ENCODE results near the gene ZC3H18. TPM values are rescaled to one million over a fixed set of nuclear protein-coding genes. Genes with fewer than 3 reads are reported as not detected.

Gene ZC3H18
- total RNA-seq, 6 experiments from 2014 or later = 37.9 to 49.3 (median 42.8) TPM

DNA sequence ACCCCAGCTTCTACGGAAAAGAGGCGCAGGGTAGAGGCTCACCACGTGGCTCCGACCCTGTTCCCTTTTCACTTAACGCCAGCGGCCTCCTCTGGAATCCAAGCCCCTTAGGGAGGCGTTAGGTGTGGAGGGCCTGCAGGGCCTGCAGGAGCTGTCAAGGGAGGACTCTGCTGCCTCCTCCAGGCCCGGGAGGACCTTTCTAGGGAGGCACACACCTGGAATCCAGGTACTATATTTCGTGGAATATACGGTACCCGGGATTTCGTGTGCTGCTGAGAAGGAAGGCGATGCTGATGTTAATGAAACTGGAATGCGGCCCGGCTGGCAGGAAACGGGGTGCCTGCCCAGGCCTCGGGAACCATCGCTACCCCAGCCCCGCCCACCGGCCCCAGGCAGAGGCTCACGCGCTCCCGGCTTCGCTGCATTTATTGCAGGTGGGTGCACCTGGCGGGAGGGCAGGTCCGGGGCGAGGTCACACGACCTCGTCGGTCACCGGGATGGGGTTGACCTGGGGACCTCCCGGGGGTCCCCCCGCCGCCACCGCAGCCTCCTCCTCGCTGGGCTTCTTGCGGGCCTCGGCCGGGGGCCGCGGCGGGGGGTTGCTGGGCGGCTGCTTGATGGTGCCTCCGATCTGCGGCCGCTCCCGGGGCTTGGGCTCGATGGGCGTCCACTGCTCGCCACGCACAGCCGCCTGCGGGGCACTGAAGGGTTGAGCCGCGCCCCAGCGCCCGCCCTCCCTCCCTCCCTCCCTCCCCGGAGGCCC lies 72.9 kb downstream of the ZC3H18 start:
- Mint-ChIP-seq H3K27me3 (ENCODE audit: insufficient read depth) (peaks cover 19% of the 10 kb centered on the region), H3K36me3 (ENCODE audit: low read depth) (no peaks in the 10 kb centered on the region), H3K4me3 (no peak overlapping the region), H3K27ac (no peak overlapping the region), H3K4me1 (ENCODE audit: low read depth) (no peaks in the 10 kb centered on the region), H3K9me3 (no peaks in the 10 kb centered on the region)
- TF ChIP-seq, protein P1, sequence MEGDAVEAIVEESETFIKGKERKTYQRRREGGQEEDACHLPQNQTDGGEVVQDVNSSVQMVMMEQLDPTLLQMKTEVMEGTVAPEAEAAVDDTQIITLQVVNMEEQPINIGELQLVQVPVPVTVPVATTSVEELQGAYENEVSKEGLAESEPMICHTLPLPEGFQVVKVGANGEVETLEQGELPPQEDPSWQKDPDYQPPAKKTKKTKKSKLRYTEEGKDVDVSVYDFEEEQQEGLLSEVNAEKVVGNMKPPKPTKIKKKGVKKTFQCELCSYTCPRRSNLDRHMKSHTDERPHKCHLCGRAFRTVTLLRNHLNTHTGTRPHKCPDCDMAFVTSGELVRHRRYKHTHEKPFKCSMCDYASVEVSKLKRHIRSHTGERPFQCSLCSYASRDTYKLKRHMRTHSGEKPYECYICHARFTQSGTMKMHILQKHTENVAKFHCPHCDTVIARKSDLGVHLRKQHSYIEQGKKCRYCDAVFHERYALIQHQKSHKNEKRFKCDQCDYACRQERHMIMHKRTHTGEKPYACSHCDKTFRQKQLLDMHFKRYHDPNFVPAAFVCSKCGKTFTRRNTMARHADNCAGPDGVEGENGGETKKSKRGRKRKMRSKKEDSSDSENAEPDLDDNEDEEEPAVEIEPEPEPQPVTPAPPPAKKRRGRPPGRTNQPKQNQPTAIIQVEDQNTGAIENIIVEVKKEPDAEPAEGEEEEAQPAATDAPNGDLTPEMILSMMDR (IDR thresholded peaks at IDR 0.05) = no peak
- no peak for DNase-seq

DNA sequence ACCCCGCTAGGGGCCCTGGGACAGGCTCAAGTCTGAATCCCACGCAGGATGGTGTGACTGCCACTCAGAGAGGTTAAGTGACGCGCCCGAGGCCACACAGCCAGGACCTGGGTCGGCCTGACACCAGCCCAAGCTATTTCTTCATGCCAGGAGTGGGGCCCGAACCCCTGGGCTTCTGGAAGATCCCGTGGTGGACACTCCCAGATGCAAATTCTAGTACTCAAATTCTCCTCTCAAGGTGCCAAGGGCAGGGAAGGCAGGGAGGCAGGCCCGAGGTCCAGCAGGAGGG lies 73.4 kb downstream of the ZC3H18 start:
- Mint-ChIP-seq H3K36me3 (ENCODE audit: low read depth) (no peaks in the 10 kb centered on the region), H3K27ac (no peak overlapping the region), H3K27me3 (ENCODE audit: insufficient read depth) (peaks cover 16% of the 10 kb centered on the region), H3K9me3 (no peaks in the 10 kb centered on the region), H3K4me3 (no peak overlapping the region), H3K4me1 (ENCODE audit: low read depth) (no peaks in the 10 kb centered on the region)
- TF ChIP-seq, protein P1 (IDR thresholded peaks at IDR 0.05) = no peak
- DNase-seq = no peak

DNA sequence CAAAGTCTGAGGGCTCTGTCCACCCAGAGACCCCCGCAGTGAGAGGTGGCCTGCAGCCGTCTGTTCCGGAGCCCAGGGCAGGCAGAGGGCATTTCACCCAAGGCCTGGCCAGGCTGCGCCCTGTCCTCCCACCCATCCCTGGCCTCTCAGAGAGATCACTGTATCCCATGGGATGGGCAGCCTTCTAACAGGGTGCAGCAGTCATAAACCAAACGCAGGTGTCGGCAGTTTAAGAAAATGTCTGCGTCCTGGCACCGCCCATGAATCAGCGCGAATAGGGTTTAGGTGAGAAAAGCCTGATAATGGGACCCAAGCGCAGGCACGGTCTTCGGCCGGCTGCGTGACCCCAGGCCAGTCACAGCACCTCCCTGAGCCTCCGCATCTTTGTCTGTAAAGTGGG lies 75.3 kb downstream of the ZC3H18 start:
- TF ChIP-seq, protein P1 (IDR thresholded peaks at IDR 0.05) = no peak
- Mint-ChIP-seq H3K4me3 (no peak overlapping the region), H3K4me1 (ENCODE audit: low read depth) (no peaks in the 10 kb centered on the region), H3K9me3 (no peaks in the 10 kb centered on the region), H3K27me3 (ENCODE audit: insufficient read depth) (peaks cover 8% of the 10 kb centered on the region; the same call in 1 of the 2 replicates), H3K27ac (no peak overlapping the region), H3K36me3 (ENCODE audit: low read depth) (no peaks in the 10 kb centered on the region; the same call in 1 of the 2 replicates)
- DNase-seq = no peak

DNA sequence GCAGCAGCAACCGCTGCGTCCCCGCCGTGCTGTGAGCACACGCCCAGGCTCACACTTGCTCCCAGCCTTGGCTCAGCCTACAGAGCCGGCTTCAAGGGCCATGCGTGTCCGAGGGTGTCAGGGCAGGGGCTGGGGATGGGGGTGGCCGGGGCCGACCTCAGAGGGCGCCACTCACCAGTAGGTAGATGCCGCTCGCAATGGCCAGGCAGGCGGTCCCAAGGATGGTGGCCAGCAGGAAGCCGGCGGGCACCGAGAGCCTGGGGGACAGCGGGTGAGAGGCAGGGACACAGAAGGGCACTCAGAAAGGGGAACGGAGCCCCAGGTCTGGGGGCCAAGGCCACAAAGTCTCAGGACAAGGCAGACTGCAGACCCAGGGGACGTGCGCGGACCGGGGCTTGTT lies 75.7 kb downstream of the ZC3H18 start:
- DNase-seq = no peak
- TF ChIP-seq, protein P1 (IDR thresholded peaks at IDR 0.05) = no peak
- Mint-ChIP-seq H3K27me3 (ENCODE audit: insufficient read depth) (peaks cover 5% of the 10 kb centered on the region; the same call in 1 of the 2 replicates), H3K4me3 (no peak overlapping the region), H3K36me3 (ENCODE audit: low read depth) (no peaks in the 10 kb centered on the region; the same call in 1 of the 2 replicates), H3K4me1 (ENCODE audit: low read depth) (no peaks in the 10 kb centered on the region), H3K27ac (no peak overlapping the region), H3K9me3 (no peaks in the 10 kb centered on the region)

DNA sequence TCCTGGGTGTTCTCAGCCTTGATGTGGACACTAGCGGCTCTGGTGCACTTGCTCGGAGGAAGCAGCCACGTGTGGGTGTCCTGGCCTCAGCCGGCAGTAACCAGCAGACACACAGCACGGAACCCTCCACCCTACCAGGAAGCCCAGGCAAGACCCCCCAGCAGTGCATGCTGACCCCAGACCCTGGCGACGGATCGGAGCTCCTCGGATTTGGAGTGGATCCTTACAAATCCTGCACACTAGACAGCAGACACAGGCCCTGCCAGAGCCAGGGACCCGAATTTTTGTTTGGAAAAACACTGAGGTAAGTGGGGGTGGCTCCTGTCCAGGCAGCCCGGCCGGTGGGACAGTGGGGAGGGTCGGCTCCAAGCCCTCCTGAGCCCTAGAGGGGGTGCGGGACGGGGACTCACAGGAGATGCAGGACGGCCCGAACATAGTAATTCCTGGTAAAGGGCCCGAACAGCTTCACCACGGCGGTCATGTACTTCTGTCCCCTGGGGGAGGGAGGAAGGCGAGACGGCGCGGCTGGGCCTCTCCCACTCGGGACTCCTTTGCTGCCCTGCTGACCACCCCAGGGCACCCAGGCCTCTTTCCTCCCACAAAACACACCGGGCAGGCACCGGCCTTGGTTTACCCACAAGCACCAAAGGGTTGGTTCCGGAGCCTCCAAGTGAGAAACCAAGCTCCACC lies 76.3 kb downstream of the ZC3H18 start:
- Mint-ChIP-seq H3K27me3 (ENCODE audit: insufficient read depth) (peaks cover 5% of the 10 kb centered on the region; the same call in 1 of the 2 replicates), H3K36me3 (ENCODE audit: low read depth) (no peaks in the 10 kb centered on the region; the same call in 1 of the 2 replicates), H3K27ac (no peak overlapping the region), H3K4me3 (no peak overlapping the region), H3K4me1 (ENCODE audit: low read depth) (no peaks in the 10 kb centered on the region), H3K9me3 (no peaks in the 10 kb centered on the region)
- TF ChIP-seq, protein P1 (IDR thresholded peaks at IDR 0.05) = no peak
- no peak for DNase-seq
